Mononuclear cell (primary cell): ENCODE data around the gene RPL6. TPM values are rescaled to one million over a fixed set of nuclear protein-coding genes. Genes with fewer than 3 reads are reported as not detected.
A peak's percentile ranks its signal among the peaks of the same experiment; 100 is the strongest.
"Not testable (repeated sequence)": the region's sequence is repeated elsewhere in the genome, so short reads cannot be mapped to it uniquely, and the experiment has no call there.

Experiments
- H3K27me3 ChIP-seq: 2 replicates; pipeline ENCODE4 v1.6.0; 2011; ENCODE audit warnings: low read length, control low read depth; ENCODE audit not compliant: insufficient read depth
- H3K4me1 ChIP-seq: 2 replicates; pipeline ENCODE4 v1.5.1; 2011; ENCODE audit warnings: mild to moderate bottlenecking, low read length, control low read depth; ENCODE audit not compliant: insufficient read depth
- H3K4me3 ChIP-seq: 2 replicates; pipeline ENCODE4 v1.5.1; 2011; ENCODE audit warnings: mild to moderate bottlenecking, low read length, moderate library complexity
- H3K9me3 ChIP-seq: 2 replicates; pipeline ENCODE4 v1.5.1; 2011; ENCODE audit warnings: low read depth, mild to moderate bottlenecking, control low read depth, low read length
- total RNA-seq: library from RNA; depleted of rRNA; stranded (reverse); fragments of >200 nt; gene quantifications from one replicate; pipeline ENCODE4 v1.2.3, GENCODE V29; 2012

RPL6 gene
- 1,812 TPM for total RNA-seq

GRCh38 chr12:112409064-112409905 is at the start of gene RPL6:
Gene RPL6 (minus strand): TSS chr12:112409605. CDS start chr12:112408656, 949 bp downstream.
- no peaks in the 10 kb centered on the region for H3K27me3 ChIP-seq

GRCh38 chr12:112458751-112459150 is 49.3 kb upstream of the RPL6 start:
- no peaks in the 10 kb centered on the region for H3K9me3 ChIP-seq
- H3K4me1 ChIP-seq: no peaks in the 10 kb centered on the region
- no peak overlapping the region for H3K4me3 ChIP-seq

More at GRCh38 chr12:112409064-112409905, at the start of gene RPL6:
- Histone ChIP-seq H3K4me3 (peak within 1 kb of the TSS; percentile 86), H3K4me1 (peaks cover 15% of the 10 kb centered on the region), H3K9me3 (no peaks in the 10 kb centered on the region)

GRCh38 chr12:112458330-112458729 is 48.9 kb upstream of the RPL6 start:
- Histone ChIP-seq H3K4me3 (no peak overlapping the region), H3K4me1 (no peaks in the 10 kb centered on the region), H3K27me3 (no peaks in the 10 kb centered on the region), H3K9me3 (no peaks in the 10 kb centered on the region)

More at GRCh38 chr12:112458751-112459150, 49.3 kb upstream of the RPL6 start:
- H3K27me3 ChIP-seq: no peaks in the 10 kb centered on the region

GRCh38 chr12:112457142-112457541 is 47.7 kb upstream of the RPL6 start:
- not testable (repeated sequence) for H3K27me3 ChIP-seq, H3K9me3 ChIP-seq, H3K4me3 ChIP-seq, H3K4me1 ChIP-seq

GRCh38 chr12:112456029-112456428 is 46.6 kb upstream of the RPL6 start:
- H3K27me3 ChIP-seq: no peaks in the 10 kb centered on the region
- no peak overlapping the region for H3K4me3 ChIP-seq
- no peaks in the 10 kb centered on the region for H3K4me1 ChIP-seq
- H3K9me3 ChIP-seq: no peaks in the 10 kb centered on the region

- no peaks in the 10 kb centered on the region for H3K9me3 ChIP-seq
- H3K4me1 ChIP-seq: peaks cover 12% of the 10 kb centered on the region
- no peak overlapping the region for H3K4me3 ChIP-seq
- no peaks in the 10 kb centered on the region for H3K27me3 ChIP-seq
These were observed 41.3 kb upstream of the RPL6 start for GRCh38 chr12:112450725-112451124.

GRCh38 chr12:112448165-112448564 is 38.8 kb upstream of the RPL6 start:
- H3K4me3 ChIP-seq, H3K27me3 ChIP-seq, H3K9me3 ChIP-seq: not testable (repeated sequence)
- H3K4me1 ChIP-seq: peaks cover 12% of the 10 kb centered on the region

GRCh38 chr12:112447106-112447505 is 37.7 kb upstream of the RPL6 start:
- no peaks in the 10 kb centered on the region for H3K9me3 ChIP-seq
- H3K4me1 ChIP-seq: peaks cover 12% of the 10 kb centered on the region
- no peaks in the 10 kb centered on the region for H3K27me3 ChIP-seq
- H3K4me3 ChIP-seq: no peak overlapping the region

- Histone ChIP-seq H3K4me3 (no peak overlapping the region), H3K4me1 (peaks cover 12% of the 10 kb centered on the region), H3K9me3 (no peaks in the 10 kb centered on the region), H3K27me3 (no peaks in the 10 kb centered on the region)
These were observed 36.8 kb upstream of the RPL6 start for GRCh38 chr12:112446008-112446725.

GRCh38 chr12:112443916-112444315 is 34.5 kb upstream of the RPL6 start:
- H3K9me3 ChIP-seq: no peaks in the 10 kb centered on the region
- peaks cover 12% of the 10 kb centered on the region for H3K4me1 ChIP-seq
- no peaks in the 10 kb centered on the region for H3K27me3 ChIP-seq
- H3K4me3 ChIP-seq: no peak overlapping the region

GRCh38 chr12:112440653-112441052 is 31.2 kb upstream of the RPL6 start:
- H3K4me3 ChIP-seq, H3K27me3 ChIP-seq, H3K4me1 ChIP-seq, H3K9me3 ChIP-seq: not testable (repeated sequence)

- no peaks in the 10 kb centered on the region for H3K27me3 ChIP-seq
- H3K9me3 ChIP-seq: no peaks in the 10 kb centered on the region
- H3K4me3 ChIP-seq: no peak overlapping the region
- H3K4me1 ChIP-seq: no peaks in the 10 kb centered on the region
These were observed 30.4 kb upstream of the RPL6 start for GRCh38 chr12:112439769-112440168.

- H3K9me3 ChIP-seq, H3K4me1 ChIP-seq, H3K4me3 ChIP-seq, H3K27me3 ChIP-seq: not testable (repeated sequence)
These were observed 29.2 kb upstream of the RPL6 start for GRCh38 chr12:112438645-112439044.

- Histone ChIP-seq H3K4me3 (no peak overlapping the region), H3K9me3 (no peaks in the 10 kb centered on the region), H3K4me1 (no peaks in the 10 kb centered on the region), H3K27me3 (no peaks in the 10 kb centered on the region)
These were observed 24.1 kb upstream of the RPL6 start for GRCh38 chr12:112433551-112433950.

- Histone ChIP-seq H3K4me1 (no peaks in the 10 kb centered on the region), H3K4me3 (no peak overlapping the region), H3K27me3 (no peaks in the 10 kb centered on the region), H3K9me3 (no peaks in the 10 kb centered on the region)
These were observed 22.6 kb upstream of the RPL6 start for GRCh38 chr12:112431965-112432364.
